SU-DHL-6 (cell line): ENCODE measurements around the gene DHX29.

Experiments
- H2AFZ ChIP-seq: fragments of 200-600 bp; sonication (generic); 2 replicates; pipeline ENCODE4 v1.6.1; 2014; ENCODE audit warnings: low read depth, mild to moderate bottlenecking, moderate library complexity, mixed read lengths, antibody characterized with exemption, low read length; ENCODE audit not compliant: severe bottlenecking
- H3F3A ChIP-seq: fragments of 200-600 bp; shearing (Covaris generic); 2 replicates; pipeline ENCODE4 v1.6.0; 2016; ENCODE audit warnings: antibody characterized with exemption, mild to moderate bottlenecking; ENCODE audit not compliant: insufficient read depth
- H3K27ac ChIP-seq: fragments of 200-600 bp; sonication (generic); 2 replicates; pipeline ENCODE4 v1.5.1; 2016; ENCODE audit warnings: low read depth, mild to moderate bottlenecking, low read length, moderate library complexity, mixed read lengths
- H3K27me3 ChIP-seq: fragments of 200-600 bp; sonication (generic), shearing (Covaris generic); 2 replicates; pipeline ENCODE4 v1.6.0; 2014; ENCODE audit warnings: mild to moderate bottlenecking, low read length
- H3K36me3 ChIP-seq: fragments of 200-600 bp; sonication (generic); 2 replicates; pipeline ENCODE4 v1.6.1; 2014; ENCODE audit warnings: mild to moderate bottlenecking, low read length, mixed read lengths
- H3K4me2 ChIP-seq: fragments of 300-600, 200-600 bp; shearing (Covaris generic), sonication (generic); 2 replicates; pipeline ENCODE4 v1.6.0; 2014; ENCODE audit warnings: low read length, low read depth, mild to moderate bottlenecking; ENCODE audit not compliant: poor library complexity, severe bottlenecking
- H3K4me3 ChIP-seq: fragments of 200-600 bp; sonication (generic); 2 replicates; pipeline ENCODE4 v1.5.1; 2014; ENCODE audit warnings: antibody characterized with exemption, low read length, mild to moderate bottlenecking, mixed read lengths; ENCODE audit not compliant: insufficient read depth, poor library complexity, severe bottlenecking
- H3K79me2 ChIP-seq: fragments of 200-600 bp; sonication (generic); 2 replicates; pipeline ENCODE4 v1.6.1; 2014; ENCODE audit warnings: mild to moderate bottlenecking, low read length, moderate library complexity; ENCODE audit not compliant: insufficient read depth
- H3K9ac ChIP-seq: fragments of 200-600 bp; sonication (generic); 2 replicates; pipeline ENCODE4 v1.7.0; 2014; ENCODE audit warnings: mild to moderate bottlenecking, low read length
- H3K9me2 ChIP-seq: fragments of 200-600 bp; sonication (generic); replicated peaks from 2 replicates; pipeline ENCODE4 v1.6.1; 2014; ENCODE audit warnings: low read length; ENCODE audit not compliant: insufficient read depth
- H3K9me3 ChIP-seq: fragments of 200-600 bp; sonication (generic); 2 replicates; pipeline ENCODE4 v1.6.1; 2014; ENCODE audit warnings: low read length, mixed read lengths; ENCODE audit not compliant: insufficient read depth
- H4K20me1 ChIP-seq: fragments of 200-600 bp; sonication (generic); 2 replicates; pipeline ENCODE4 v1.6.1; 2014; ENCODE audit warnings: low read depth, mild to moderate bottlenecking, antibody characterized with exemption, low read length, moderate library complexity, mixed read lengths
- EZH2phosphoT487 ChIP-seq: fragments of 200-600 bp; sonication (generic), shearing (Covaris generic); conservative IDR thresholded peaks from 2 replicates; pipeline ENCODE4 v1.6.1; 2018; ENCODE audit warnings: mild to moderate bottlenecking, antibody characterized with exemption, low read length, moderate library complexity, mixed read lengths
- TF ChIP-seq, protein P1 (sequence below): fragments of 200-600 bp; sonication (generic); IDR thresholded peaks from one replicate; pipeline ENCODE4 v1.5.1; 2017; ENCODE audit warnings: antibody characterized with exemption, mild to moderate bottlenecking, low read length, moderate library complexity; ENCODE audit not compliant: insufficient read depth, poor library complexity, severe bottlenecking

The DHX29 gene

DNA sequence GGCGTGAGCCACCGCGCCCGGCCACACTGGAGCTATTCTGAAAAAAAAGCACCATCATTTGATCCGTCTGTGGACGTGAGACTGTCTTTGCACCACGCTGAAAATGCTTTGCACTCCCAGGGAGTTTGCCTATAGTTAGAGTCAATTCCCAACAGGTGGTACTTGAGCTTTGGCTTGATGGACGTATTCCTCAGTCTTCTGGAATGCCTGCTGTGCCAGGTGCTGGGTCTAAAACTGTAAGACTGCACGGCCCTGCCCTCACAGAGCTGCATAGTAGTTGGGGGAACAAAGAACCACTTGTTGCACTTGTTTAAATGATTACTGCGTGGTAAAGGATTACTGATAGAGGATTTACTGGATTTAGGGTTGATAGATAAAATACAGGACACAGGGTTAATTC is 70.7 kb downstream of the DHX29 start:
- H3K9me2 ChIP-seq, result no peaks in the 10 kb centered on the region
- H3K27me3 ChIP-seq, result no peaks in the 10 kb centered on the region
- TF ChIP-seq, protein P1, sequence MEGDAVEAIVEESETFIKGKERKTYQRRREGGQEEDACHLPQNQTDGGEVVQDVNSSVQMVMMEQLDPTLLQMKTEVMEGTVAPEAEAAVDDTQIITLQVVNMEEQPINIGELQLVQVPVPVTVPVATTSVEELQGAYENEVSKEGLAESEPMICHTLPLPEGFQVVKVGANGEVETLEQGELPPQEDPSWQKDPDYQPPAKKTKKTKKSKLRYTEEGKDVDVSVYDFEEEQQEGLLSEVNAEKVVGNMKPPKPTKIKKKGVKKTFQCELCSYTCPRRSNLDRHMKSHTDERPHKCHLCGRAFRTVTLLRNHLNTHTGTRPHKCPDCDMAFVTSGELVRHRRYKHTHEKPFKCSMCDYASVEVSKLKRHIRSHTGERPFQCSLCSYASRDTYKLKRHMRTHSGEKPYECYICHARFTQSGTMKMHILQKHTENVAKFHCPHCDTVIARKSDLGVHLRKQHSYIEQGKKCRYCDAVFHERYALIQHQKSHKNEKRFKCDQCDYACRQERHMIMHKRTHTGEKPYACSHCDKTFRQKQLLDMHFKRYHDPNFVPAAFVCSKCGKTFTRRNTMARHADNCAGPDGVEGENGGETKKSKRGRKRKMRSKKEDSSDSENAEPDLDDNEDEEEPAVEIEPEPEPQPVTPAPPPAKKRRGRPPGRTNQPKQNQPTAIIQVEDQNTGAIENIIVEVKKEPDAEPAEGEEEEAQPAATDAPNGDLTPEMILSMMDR, result no peak
- no peak for TF ChIP-seq EZH2phosphoT487

DNA sequence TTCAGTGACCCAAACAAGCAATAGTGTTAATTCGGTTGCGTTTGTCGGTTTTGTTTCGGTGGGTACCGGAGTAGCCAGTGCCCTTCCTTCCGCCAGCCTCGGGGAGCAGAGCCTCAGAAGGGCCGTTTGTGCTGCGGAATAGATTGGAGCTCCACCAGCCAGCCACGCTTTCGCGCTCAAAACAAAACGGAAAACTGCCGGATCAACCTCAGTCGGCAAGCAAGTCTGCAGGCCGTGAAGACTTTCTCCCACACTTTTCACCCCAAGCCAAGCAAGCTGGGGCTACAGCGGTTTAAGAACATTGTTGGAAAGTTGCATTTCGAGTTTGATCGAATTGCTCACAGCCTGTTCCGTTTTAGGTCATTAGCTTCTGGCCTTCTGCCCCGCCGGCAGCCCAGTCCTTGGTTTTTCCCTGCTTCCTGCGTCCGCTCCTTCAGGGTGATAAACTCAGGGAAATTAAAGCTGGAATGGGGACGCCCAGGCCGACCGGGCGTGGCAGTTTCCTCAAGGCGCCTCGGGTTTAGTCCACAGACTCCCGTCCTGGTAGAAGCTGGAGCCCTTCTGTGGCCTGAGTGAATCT is 73.3 kb downstream of the DHX29 start:
- Histone ChIP-seq H3K9me3 (no peaks in the 10 kb centered on the region), H3K79me2 (no peaks in the 10 kb centered on the region), H3K9me2 (no peaks in the 10 kb centered on the region), H3K9ac (peak overlapping the region; percentile 62), H3K36me3 (no peaks in the 10 kb centered on the region), H3K4me2 (peak overlapping the region; percentile 74), H3K27ac (no peak overlapping the region), H2AFZ (peak overlapping the region; percentile 85), H3F3A (0 out of 2 replicates have a peak, but pooled peaks cover 2% of the 10 kb centered on the region), H3K27me3 (no peaks in the 10 kb centered on the region), H3K4me3 (peak overlapping the region; percentile 54), H4K20me1 (no peaks in the 10 kb centered on the region)
- TF ChIP-seq EZH2phosphoT487, result no peak
- TF ChIP-seq, protein P1, result no peak

More for the DNA sequence above, 70.7 kb downstream of the DHX29 start:
- Histone ChIP-seq H3K79me2 (no peaks in the 10 kb centered on the region), H4K20me1 (no peaks in the 10 kb centered on the region), H3K27ac (no peak overlapping the region), H3K9ac (no peak overlapping the region), H3K4me2 (no peak overlapping the region), H3K9me3 (no peaks in the 10 kb centered on the region), H3K36me3 (no peaks in the 10 kb centered on the region), H2AFZ (no peak overlapping the region), H3F3A (0 out of 2 replicates have a peak, but pooled peaks cover 2% of the 10 kb centered on the region), H3K4me3 (no peak overlapping the region)

DNA sequence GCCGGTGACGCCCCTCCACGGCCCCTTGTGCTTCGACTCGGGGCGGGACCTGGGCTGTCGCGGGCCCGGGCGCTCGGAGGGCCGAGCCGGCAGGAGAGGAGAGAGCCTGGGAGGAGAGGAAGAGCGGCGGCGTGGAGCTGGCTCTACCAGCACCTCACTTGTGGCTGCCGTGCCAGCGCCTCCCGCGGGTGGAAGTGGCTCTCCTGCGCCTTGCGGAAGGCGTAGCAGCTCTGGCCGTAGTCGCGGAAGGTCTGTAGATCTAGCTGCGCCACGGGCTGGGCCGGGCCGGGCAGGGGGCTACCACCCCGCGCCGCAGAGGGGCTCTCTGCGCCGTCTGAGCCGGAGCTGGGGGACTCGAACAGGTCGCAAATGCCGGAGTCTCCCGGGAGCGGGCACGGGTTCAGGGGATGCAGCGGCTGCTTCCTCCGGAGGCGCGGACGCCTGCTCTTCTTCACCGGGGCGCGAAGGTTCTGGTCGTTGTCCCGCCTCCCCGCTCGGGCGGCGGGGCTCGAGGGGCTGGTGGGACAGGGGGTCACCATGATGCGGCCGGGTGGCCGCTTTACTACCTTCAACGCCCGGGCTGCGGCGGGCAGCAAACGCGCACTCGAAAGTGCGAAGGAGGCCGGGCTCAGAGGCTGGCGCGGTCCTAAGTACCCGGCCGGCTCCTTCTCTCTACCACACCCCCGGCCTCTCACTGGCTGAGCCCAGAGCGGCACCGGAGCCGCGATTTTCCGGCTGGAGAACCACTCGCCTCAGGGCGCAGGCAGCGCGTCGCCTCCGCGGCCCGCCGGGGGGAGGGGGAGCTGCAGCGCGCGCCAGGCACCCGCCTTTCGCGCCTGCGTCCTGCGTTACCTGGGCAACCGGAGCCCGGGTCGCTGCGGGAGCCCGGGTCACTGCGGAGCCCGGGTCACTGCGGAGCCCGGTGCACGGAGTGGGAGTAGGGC is 74.2 kb downstream of the DHX29 start, which contains the start of gene CCNO:
Gene CCNO, minus strand, starts transcription at position 624 of the 944 bp plus-strand sequence. Its CDS starts 85 bp downstream, at position 539.
- no peaks in the 10 kb centered on the region for H3K9me3 ChIP-seq
- H3K4me2 ChIP-seq, result peak within 1 kb of the TSS; percentile 74
- no peaks in the 10 kb centered on the region for H3K9me2 ChIP-seq
- H3K79me2 ChIP-seq, result no peaks in the 10 kb centered on the region
- H3K27me3 ChIP-seq, result no peaks in the 10 kb centered on the region
- H3K9ac ChIP-seq, result peak within 1 kb of the TSS; percentile 62
- peak within 1 kb of the TSS; percentile 85 for H2AFZ ChIP-seq
- H4K20me1 ChIP-seq, result no peaks in the 10 kb centered on the region
- no peak within 1 kb of the TSS for H3K27ac ChIP-seq
- no peaks in the 10 kb centered on the region for H3F3A ChIP-seq
- H3K4me3 ChIP-seq, result peak within 1 kb of the TSS; percentile 54
- H3K36me3 ChIP-seq, result no peaks in the 10 kb centered on the region
- TF ChIP-seq EZH2phosphoT487, result no peak
- TF ChIP-seq, protein P1, result no peak
